HG02981 (cell line): ENCODE results near the gene FBXO10.

Experiments used
- ATAC-seq: cut with Tn5 transposase; IDR thresholded peaks from one replicate; pipeline ENCODE4 v1.9.1; 2021; ENCODE audit warnings: mild to moderate bottlenecking, moderate library complexity; ENCODE audit not compliant: unreplicated experiment

FBXO10 gene

DNA sequence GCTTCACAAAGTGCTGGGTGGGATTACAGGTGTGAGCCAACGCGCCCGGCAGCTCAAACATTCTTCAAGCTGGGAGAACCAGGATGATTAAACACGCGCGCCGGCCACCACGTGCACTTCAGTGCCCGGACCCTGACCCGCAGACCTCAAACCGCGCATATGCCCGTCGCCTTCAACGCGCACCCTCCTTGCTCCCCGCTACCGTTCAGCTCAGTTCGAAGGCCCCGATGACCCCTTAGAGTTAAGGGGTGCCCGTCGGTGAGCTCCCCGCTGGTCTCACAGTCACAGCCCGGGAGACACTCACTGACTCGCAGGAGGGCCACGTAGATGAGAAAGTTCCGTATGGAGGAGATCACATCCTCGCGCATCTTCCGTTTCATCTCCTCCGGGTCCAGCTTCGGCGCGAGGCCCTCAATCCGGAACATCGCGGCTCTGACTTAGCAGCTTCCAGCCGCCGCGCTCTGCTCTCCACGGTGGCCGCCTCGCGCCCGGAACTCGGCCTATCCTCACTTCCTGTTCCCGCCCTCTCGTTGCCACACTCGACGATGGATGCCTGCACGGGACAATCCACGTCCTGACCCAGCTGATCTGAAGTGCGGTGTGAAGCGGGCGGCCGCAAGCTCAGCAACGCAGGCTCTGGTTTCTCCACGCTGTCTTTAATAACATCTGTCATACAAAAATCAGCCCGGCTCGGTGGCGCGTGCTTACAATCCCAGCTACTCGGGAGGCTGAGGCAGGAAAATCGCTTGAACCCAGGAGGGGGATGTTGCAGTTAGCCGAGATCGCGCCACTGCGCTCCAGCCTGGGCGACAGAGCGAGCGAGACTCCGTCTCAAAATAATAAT lies 16.1 kb upstream of the FBXO10 start, which contains the start of gene TOMM5:
TOMM5 (minus strand) TSS at position 490 of the 844 bp plus-strand sequence; CDS start at position 425, 65 bp downstream.
- peak; percentile 85 for ATAC-seq

DNA sequence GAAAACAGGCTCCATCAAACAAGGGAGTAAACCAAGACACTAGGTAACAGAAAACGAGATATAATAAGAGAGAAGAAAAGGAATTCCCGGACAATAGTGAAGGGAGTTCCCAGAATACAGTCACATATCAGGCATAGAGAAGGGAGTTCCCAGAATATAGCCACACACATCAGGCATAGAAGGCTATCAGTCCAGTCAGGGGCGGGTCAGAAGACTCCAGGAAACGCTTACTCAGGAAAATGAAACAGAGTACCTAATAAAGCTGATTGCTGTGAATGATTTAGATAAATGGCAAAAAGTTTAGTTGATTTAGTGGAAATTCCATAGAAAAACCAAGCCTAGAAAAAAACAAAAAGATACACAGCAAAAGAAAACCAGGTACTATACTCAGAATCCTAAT lies 11.3 kb upstream of the FBXO10 start:
- no peak for ATAC-seq

DNA sequence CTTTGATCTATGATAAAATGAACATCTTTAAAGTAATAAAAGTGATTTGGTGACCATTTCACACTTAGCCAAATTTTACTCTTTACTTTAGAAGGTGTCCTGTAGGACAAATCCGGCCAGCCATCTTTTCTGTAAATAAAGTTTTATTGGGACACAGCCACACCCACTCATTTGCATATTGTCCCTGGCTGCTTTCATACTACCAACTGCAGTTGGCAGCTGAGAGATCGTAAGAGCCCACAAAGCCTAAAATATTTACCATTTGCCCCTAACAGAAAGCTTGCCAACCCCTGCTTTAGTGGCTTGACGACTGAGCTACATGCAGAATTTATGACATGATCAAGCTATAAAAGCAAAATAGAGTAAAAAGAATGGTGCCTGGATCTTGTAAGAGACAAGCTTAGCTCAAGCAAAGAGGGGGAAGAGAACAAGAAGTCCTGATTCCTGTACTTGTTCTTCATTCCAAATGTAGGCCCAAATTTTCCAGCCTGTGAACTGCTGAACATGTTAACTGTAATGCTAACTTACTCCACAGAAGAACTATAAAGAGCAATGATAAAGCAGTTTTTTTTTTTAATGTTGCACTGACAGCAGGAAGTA lies 7.4 kb upstream of the FBXO10 start:
- no peak for ATAC-seq

DNA sequence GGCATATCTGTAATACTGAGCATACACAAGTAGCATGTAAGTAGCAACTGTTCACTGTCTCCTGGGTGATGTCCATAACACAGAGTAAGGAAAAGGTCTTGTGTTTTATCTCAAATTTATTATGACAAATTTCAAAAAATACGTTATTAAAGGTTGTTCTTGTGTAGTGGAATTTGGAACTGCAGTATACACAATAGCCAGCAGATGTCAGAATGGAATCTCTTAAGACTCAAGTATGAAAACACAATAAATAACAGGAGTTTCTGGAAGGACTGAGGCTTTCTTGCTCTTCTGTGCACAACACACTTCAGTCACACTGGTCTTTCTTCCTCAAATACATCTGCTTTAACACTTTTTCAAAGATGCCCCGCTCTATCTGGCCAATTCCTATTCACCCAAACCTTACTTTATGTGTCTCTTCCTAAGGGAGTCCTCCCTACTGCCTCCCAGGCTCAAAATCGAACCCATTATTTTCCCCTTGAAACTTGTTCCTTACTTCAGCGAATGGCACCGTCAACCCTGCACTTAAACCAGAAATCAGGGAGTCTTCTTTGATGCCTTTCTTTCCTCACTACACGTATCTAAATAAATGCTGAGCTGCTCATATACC lies 6.5 kb upstream of the FBXO10 start:
- no peak for ATAC-seq

DNA sequence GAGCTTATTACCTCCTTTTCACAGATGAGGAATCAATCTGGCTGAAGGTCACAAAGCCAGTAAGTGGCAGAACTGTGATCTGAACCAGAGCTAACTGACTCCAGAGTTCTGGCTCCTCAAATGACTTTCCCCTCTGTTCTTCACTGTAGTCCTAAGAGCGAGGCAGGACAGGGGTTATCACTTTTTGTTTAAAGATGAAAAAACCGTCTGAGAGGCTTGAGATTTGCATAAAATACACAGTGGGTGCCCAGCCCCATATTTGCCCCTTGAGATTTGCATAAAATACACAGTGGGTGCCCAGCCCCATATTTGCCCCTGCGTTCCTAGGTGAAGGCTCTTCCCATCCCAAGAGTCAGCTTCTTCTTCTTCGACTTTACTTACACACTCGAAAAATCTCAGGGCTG lies 667 bp downstream of the FBXO10 start:
- ATAC-seq, result peak; percentile 36

DNA sequence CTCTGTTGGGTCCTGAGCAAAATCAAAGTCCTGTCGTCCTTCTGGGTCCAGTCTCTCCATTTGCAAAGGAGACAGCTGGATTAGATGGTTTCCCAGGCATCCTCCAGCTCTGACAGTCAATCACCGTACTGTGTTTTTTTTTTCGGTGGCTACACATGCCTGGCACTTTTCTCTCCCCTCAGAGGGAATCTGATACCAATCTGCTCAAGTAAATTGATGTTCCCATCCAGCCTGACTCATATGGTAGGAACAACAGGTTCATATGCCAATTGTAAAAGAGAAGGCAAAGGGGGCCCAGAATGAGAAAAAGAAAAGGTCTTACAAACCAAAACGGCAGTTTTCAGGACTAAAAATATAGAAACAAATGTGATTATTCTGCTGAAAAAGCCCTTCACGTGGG lies 1.2 kb downstream of the FBXO10 start:
- ATAC-seq, result no peak

DNA sequence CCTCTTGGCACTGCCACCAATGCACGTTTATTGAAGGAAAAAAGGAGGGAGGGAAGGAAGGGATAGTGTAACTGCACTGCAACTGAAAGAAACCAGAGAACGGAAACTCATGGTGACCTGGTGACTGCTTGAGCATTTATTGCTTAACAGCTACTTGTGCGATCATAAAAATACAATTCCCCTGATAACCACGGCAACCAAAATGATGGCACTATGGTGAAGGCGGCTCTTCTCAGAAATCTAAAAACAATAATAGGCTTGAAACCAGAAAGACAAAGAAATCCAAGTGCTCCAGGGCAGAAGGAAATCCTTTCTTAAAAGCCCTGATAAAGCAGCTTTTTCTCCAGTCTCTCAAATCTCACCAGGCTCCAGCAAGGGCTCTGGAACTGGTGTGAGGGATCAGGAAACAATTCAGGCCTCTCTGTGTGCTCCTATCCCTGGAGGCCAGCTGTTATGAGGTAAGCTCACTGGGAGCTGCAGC lies 1.9 kb downstream of the FBXO10 start:
- ATAC-seq, result no peak

DNA sequence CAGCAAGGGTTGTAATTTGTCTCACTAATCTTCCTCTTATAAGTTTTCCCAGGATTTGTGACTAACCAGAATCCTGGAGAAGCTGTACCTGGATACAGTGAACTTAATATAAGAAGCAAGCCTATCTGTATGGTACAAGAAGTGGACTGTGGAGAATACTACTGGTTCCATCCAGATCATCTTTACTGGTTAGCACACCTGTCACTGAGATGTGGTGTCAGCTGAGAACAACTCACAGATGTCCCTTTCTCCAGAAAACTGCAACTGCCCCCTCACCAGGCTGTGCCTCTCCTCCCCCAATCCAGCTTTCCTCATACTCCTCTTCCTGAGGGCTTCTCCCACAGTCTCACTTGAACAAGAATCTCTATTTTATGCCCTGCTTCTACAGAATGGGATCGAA lies 4.9 kb downstream of the FBXO10 start:
- no peak for ATAC-seq

DNA sequence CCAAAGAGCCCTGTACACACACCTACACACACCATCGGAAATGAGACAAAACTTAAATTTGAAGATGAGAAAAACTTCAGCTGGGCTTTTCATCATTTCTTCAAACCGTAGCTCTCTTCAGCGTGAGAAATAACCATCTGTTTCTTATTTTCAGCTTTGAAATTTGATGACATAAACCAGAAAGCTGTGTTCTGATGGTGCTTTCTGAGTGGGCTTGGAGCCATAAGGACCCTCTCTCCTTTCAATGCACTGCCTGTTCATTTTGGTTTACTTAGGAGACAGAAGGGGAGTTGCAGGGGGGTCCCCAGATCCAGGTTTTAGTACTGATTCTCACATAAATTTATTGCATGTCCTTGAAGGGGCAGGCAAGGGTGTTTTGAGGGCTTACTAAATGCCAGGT lies 9.5 kb downstream of the FBXO10 start:
- ATAC-seq, result no peak

DNA sequence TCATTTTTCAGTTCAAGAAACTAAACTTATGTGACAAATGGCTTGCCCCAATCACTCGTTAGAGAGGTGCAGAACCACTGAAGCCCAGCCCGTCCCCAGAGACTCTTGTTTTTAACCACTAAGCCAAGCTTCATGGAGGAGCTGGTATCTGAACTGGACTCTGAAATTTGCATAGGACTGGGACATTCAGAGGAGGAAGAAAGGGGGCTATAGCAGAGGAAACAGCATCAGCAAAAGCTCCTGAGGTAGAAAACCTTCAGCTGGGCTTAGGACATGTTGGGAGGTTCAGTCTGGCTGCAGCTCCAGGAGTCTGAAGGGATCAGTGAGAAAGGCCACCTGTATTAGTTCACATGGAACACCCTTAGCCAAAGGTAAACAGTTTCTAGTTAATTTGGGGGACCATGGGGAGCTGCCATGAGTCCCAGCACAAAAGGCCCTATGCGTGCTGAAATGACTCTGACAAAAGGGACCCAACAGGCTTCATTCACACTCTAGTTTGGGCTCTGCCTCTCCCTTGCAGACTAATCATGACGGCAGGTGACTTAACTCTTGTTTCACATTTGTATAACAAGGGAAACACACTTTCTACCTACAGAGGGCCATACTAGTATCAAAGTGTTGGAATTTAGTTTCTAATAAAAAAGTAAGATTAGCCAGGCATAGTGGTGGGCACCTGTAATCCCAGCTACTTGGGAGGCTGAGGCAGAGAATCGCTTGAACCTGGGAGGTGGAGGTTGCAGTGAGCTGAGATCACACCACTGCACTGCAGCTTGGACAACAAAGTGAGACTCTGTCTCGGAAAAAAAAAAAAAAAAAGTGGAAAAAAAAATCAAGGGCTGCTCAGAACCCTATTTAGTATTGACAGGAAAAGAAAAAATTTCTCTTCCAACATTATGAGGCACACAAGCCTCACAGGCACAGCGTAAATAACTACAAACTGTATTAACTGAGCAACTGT lies 10.2 kb downstream of the FBXO10 start:
- ATAC-seq, result peak; percentile 81

DNA sequence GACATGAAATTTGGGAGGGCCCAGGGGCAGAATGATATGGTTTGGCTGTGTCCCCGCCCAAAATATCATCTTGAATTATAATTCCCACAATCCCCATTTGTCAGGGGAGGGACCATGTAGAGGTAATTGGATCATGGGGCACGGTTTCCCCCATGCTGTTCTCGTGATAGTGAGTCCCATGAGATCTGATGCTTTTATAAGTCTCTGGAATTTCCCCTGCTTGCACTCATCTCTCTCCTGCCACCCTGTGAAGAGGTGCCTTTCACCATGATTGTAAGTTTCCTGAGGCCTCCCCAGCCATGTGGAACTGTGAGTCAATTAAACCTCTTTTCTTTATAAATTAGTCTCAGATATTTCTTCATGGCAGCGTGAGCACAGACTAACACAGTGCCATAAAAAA lies 11.3 kb downstream of the FBXO10 start:
- no peak for ATAC-seq

DNA sequence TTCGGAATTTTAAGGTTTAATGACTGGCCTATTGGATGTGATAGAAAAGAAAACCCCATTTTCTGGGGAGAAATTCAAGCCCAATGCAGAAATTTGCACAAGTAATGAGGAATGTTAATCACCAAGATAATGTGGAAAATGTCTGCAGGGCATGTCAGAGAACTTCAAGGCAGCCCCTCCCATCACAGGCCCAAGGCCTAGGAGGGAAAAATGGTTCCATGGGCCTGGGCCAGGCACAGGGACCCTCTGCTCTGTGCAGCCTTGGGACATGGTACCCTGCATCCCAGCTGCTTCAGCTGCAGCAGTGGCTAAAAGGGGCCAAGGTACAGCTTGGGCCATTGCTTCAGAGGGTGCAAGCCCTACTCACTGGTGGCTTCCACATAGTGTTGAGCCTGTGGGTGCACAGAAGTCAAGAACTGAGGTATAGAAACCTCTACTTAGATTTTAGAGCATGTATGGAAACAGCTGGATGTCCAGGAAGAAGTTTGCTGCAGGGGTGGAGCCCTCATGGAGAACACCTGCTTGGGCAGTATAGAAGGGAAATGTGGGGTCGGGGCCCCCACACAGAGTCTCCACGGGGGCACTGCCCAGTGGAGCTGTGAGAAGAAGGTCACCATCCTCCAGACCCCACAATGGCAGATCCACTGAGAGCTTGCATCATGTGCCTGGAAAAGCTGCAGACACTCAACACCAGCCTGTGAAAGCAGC lies 12.2 kb downstream of the FBXO10 start:
- no peak for ATAC-seq

DNA sequence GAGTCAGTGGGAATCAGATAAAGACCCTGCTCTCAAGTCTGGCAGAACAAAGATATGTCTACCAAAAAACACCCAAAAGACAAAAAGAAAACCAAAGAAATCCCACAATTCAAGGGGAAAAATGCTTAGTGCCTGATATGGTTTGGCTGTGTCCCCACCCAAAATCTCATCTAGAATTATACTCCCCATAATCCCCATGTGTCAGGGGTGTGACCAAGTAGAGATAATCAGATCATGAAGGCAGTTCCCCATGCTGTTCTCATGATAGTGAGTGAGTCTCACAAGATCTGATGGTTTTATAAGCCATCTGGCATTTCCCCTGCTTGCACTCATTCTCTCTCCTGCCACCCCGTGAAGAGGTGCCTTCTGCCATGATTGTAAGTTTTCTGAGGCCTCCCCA lies 13.4 kb downstream of the FBXO10 start:
- no peak for ATAC-seq

DNA sequence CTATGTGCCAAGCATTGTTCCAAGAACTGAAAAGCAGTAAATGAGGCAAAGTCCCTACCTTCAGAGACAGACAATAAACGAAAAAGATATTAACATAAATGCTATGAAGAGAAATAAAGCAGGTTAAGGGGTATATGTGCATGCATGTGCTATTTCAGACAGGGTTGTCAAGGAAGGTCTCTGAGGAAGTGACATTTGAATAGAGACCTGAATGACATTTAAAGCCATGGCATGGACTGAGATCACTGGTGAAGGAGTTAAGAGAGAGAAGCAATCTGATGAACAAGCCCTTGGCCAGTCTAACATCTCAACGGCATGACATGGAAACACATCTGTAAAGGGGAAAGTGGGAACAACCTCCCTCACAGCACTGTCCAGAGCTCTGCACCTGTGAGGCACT lies 14.5 kb downstream of the FBXO10 start:
- ATAC-seq, result no peak

DNA sequence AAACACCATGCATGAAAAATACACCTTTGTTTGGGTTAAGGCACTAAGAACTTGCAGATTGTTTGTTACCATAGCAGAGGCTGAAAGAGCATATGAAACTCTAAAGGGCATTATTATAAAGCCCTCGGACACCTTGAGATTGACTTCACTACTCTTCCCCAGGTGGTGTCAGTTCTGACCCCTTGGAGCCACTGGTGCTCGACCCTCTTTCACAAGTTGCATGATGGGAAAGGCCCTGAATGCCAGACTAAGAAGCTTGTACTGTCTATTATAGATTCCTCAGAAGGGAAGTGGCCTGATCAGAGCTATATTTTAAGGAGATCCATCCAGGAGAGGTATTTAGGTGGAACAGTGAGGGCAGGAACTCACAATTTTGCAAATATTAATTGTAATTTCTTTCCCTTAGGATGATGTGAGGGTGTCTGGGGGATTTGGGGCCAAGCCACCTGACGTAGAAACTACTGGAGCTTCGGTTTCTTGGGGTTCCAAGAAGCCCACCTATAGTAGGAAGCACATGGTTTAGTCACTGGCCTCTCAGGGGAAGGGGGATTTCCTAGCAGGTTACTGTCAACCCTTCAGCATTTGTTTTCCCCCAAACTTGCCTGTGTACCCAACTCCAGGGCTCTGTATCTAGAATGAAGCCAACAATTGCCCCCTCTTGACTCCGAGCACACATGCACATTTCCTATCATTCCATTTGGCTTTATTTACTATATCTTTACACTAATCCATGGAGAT lies 16.2 kb downstream of the FBXO10 start:
- no peak for ATAC-seq

DNA sequence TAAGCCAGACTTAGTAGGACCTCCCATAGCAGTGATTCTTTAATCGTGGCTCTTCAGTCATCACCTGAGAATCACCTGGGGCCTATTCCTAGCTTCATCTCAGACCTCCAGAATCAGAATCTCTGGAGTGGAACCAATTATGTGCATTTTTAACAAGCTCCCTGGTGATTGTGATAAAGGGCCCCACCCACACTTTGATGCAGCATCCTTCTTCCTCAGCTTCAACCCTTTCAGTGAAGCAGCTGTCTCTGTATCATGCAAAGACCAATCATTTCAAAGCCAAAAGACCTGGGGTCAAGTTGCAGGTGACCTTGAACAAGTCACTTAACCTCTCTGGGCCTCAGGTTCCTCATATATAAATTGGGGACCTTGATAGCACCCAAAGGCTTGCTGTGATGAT lies 17.1 kb downstream of the FBXO10 start:
- ATAC-seq, result no peak

DNA sequence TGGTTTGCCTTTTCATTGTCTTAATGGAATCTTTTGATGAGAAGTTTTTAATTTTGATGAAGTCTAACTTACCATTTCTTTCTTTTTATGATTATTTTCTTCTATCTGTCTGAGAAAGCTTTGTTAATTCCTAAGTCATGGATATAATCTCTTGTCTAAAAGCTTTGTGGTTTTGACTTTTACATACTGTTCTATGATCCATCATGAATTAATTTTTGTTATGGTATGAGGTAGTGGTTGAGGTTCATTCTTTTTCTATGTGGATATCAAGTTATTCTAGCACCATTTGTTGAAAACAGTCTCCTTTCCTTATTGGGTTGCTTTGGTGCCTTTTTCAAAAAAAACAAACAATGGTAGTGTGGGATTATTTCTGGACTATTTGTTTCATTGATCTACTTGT lies 20.4 kb downstream of the FBXO10 start:
- no peak for ATAC-seq

DNA sequence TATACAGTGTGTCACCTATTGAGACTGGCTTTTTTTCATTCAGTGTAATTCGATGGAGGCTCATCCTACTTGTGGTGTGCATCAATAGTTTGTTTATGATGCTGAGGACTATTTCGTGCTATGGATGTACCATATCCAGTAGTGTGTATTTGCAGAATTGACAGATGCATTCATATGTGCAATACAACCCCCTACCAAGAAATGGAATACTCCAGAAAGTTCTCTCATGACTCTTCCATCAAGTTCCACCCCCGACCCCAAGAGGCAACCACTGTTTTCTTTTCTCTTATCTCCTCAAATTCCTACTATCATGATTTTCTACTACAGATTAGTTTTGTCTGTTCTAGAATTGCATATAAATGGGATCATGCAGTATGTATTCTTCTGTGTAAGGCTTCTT lies 21.9 kb downstream of the FBXO10 start:
- no peak for ATAC-seq

DNA sequence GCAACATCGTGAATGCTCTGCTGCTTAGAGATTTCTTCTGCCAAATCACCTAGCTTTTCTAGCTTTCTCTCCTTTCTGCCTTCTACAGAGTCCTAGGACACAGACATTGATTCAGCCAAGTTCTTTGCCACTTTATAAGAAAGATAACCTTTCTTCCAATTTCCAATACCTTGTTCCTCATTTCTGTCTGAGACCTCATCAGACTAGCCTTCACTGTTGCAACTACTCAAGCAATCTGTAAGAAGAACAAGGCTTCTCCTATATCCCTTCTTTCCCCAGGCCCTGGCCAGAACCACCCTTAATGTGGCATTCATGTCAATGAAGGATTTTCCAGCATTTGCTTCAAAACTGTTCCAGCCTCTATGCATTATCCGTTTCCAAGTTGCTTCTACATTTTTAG lies 24.3 kb downstream of the FBXO10 start:
- ATAC-seq, result no peak

DNA sequence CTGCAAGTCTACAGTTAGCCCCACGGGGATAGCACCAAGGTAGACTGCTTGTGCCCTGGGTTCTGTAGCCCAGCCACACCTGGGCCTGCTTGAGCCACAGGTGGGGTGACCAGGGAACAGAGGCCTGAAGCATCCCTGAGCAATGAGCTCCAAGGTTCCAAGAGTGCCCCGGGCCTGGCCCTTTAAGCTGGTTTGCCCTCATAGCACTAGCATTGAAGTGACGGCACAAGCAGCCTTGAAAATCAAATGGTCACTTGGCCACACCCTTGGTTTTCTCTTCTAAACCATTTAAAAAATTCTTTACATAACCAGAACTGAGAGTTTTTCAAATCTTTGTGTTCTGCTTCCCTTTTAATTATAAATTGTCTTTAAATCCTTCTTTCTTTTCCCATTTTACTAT lies 24.7 kb downstream of the FBXO10 start:
- ATAC-seq, result no peak
